HFF-Myc (cell line): ENCODE data around the gene AFDN.

Experiments
- DNase-seq: peaks from one replicate; pipeline ENCODE4 v3.0.0-alpha.2; 2011; ENCODE audit warnings: low read depth; ENCODE audit errors: extremely low read depth
- H3K4me3 ChIP-seq: replicated peaks from 2 replicates; pipeline ENCODE4 v1.5.1; 2011; ENCODE audit warnings: low read depth, mild to moderate bottlenecking, control low read depth, low read length
- TF ChIP-seq, protein P1 (sequence below): IDR thresholded peaks from 2 replicates; pipeline ENCODE4 v1.5.1; 2012; ENCODE audit warnings: mild to moderate bottlenecking, low read depth, low read length, control low read depth; ENCODE audit errors: missing control alignments

AFDN gene

GRCh38 chr6:167791091-167791779 lies 35.5 kb upstream of the AFDN start:
- TF ChIP-seq, protein P1, sequence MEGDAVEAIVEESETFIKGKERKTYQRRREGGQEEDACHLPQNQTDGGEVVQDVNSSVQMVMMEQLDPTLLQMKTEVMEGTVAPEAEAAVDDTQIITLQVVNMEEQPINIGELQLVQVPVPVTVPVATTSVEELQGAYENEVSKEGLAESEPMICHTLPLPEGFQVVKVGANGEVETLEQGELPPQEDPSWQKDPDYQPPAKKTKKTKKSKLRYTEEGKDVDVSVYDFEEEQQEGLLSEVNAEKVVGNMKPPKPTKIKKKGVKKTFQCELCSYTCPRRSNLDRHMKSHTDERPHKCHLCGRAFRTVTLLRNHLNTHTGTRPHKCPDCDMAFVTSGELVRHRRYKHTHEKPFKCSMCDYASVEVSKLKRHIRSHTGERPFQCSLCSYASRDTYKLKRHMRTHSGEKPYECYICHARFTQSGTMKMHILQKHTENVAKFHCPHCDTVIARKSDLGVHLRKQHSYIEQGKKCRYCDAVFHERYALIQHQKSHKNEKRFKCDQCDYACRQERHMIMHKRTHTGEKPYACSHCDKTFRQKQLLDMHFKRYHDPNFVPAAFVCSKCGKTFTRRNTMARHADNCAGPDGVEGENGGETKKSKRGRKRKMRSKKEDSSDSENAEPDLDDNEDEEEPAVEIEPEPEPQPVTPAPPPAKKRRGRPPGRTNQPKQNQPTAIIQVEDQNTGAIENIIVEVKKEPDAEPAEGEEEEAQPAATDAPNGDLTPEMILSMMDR, result no peak
- H3K4me3 ChIP-seq, result no peak overlapping the region
- no peak for DNase-seq

DNA sequence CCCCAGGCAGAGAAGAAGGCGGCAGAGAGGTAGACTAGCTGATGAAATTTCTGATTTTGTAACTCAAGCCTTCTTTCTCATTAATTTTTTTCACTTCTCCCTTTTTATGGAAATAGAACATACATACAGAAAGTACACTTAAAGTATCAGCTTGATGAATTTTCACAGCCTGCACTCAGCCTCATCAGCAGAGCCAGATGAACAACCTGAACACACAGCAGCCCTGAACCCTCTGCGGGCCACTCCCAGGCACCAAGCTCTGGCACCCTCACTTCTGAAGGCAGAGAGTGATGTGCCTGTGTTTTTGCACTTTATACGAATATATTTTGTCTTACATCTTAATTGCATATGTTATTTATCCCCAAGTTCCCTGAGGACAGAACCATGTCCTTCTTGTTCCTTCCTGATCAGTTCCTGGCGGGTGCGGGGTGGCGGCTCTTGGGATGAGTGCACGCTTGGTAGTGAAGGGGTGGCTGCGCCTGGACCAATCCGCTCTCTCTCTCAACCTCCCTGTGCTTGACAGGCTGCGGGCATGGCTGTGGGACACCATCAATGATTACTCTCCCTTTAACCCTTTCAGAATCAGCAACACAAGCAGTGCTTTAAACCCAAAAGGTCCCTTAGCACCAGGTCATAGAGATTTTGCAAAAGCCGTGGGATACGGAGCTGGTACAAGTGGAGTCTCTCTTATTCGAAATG lies 34.8 kb upstream of the AFDN start:
- TF ChIP-seq, protein P1, result no peak
- no peak for DNase-seq
- no peak overlapping the region for H3K4me3 ChIP-seq

GRCh38 chr6:167793421-167793820 lies 33.3 kb upstream of the AFDN start:
- no peak for DNase-seq
- TF ChIP-seq, protein P1, result no peak
- no peak overlapping the region for H3K4me3 ChIP-seq

DNA sequence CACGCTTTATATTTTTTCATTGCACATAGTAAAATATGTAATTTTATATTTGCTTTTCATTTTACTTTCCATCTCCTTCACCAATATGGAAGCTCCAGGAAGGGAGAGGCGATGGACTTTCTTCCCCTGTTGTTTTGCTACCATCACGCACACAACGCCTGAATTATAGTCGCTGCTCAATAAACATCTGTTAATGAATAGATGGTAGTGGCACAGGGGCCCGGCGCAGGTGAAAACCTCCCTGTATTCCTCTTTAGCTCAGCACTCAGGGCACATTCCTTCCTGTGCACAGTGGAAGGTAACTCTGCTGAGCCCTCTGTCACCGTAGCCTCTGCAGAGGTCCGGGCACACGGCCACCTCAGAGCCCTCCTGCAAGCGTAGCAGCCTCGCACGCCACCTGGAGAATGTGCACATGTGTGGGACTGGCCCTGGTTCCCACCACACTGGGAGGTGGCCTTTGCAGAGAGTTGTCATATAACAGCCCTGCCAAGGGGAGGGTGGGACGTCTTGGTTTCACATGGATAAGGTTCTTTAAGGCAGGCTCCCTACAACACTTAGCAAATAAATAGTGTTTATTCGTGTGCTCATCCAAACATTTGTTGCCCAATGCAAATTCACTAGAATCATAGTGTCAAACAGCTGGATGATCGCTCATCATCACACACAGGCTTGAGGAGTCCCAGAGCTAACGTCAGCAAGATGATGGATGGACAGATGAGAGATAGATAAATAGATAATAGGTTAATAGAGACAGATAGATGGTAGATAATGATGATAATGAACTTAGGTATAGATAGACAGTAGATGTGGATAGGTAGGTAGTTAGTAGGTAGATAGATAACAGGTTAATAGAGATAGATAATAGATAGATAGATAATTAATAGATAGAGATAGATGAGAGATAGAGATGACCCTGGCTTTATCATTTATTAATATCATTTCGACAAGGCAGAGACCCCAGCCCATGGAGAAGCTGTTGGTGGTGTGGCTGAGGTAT lies 32.3 kb upstream of the AFDN start:
- no peak overlapping the region for H3K4me3 ChIP-seq
- TF ChIP-seq, protein P1, result no peak
- no peak for DNase-seq

GRCh38 chr6:167795321-167795811 lies 31.3 kb upstream of the AFDN start:
- no peak overlapping the region for H3K4me3 ChIP-seq
- DNase-seq, result no peak
- TF ChIP-seq, protein P1, result no peak

DNA sequence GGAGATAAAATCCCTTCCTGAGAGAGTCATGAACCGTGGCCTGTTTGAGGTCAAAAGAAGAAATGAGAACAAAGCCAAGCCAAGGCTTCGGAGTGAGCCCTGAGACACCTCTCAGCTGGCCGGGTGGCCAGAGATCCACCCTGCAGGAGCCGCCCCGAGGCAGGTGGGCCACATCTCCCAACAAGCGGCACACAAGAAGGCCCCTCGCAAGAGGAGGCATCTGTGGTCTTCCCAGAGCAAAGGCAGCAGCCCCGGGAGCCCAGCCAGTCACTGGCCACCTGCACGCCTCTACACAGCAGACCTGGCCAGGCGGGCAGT lies 30.9 kb upstream of the AFDN start:
- TF ChIP-seq, protein P1, result no peak
- no peak overlapping the region for H3K4me3 ChIP-seq
- no peak for DNase-seq
